HG02938 (cell line): ENCODE results near the gene VWCE.

Experiments used
- ATAC-seq: cut with Tn5 transposase; IDR thresholded peaks from one replicate; pipeline ENCODE4 v1.9.1; 2021; ENCODE audit warnings: mild to moderate bottlenecking, moderate library complexity; ENCODE audit not compliant: unreplicated experiment

Gene VWCE

DNA sequence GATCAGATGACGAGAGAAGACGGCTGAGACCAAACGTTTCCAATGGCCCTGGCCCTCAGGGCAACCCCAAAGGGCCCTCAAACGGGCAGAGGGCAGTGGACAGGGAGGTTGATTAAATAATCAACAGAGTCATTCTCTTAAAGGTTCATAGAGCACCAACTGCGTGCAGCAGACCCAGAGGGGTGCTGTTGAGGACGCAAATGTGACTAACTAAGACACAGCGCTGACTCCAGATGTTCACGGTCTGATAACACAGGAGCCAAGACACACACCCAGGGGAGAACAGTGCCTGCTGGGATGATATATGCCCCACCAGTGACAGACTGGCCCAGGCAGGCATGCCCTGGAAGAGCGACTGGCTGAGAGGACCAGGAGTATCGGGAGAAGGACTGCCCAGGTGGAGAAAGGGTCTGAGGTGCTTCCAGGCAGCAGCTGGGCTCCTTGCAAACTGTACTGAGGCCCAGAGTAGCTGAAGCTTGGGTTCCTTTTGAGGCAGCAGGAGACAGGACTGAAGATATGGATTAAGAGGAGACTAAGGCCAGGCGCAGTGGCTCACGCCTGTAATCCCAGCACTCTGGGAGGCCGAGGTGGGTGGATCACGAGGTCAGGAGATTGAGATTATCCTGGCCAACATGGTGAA lies 7.7 kb downstream of the VWCE start:
- no peak for ATAC-seq

DNA sequence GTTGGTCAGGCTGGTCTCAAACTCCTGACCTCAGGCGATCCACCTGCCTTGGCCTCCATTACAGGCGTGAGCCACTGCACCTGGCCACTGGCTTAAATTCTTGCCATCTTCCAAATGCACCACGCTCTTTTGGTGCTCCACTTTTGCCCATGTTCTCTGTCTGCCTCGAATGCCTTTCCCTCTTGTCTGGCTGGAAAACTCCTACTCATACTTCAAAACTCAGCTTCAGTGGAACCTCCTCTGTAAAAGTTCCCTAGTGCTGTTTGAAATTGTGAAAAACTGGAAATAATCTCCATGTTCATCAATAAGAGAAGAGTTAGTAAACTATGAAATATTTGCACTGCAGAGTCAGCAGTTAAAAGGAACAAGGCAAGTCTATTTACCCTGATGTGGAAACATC lies 11.5 kb downstream of the VWCE start:
- ATAC-seq: no peak

- no peak for ATAC-seq
Observed at GRCh38 chr11:61281581-61282250, 13.4 kb downstream of the VWCE start.

GRCh38 chr11:61280883-61281580 lies 14.1 kb downstream of the VWCE start:
- no peak for ATAC-seq

GRCh38 chr11:61279934-61280659 lies 15.0 kb downstream of the VWCE start:
- no peak for ATAC-seq

DNA sequence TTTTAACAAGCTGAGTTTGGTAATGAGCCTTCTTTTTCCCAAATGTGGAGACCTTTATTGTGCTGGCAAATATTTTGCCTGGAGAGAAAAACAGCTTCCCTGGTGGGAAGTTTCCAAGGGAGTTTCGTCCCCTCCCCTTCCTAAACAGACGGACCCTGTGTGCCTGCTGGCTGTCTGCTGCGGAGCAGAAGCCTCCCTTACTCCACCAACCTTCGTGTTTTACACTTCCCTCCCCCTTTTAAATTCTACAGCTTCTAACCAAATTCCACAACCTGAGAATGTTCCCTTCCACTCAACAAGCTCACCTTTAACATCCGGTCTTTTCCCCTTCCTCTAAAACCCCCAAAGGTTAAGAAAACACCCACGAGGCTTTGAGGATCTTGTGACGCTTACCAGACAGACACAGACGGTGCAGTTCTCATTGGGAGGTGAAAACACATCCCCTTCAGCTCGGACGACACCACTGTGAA lies 17.1 kb downstream of the VWCE start:
- no peak for ATAC-seq

GRCh38 chr11:61277186-61278000 lies 17.7 kb downstream of the VWCE start:
- ATAC-seq: no peak

- ATAC-seq: no peak
Observed at GRCh38 chr11:61275191-61275590, 19.9 kb downstream of the VWCE start.

GRCh38 chr11:61274084-61274483 lies 21.0 kb downstream of the VWCE start:
- no peak for ATAC-seq

DNA sequence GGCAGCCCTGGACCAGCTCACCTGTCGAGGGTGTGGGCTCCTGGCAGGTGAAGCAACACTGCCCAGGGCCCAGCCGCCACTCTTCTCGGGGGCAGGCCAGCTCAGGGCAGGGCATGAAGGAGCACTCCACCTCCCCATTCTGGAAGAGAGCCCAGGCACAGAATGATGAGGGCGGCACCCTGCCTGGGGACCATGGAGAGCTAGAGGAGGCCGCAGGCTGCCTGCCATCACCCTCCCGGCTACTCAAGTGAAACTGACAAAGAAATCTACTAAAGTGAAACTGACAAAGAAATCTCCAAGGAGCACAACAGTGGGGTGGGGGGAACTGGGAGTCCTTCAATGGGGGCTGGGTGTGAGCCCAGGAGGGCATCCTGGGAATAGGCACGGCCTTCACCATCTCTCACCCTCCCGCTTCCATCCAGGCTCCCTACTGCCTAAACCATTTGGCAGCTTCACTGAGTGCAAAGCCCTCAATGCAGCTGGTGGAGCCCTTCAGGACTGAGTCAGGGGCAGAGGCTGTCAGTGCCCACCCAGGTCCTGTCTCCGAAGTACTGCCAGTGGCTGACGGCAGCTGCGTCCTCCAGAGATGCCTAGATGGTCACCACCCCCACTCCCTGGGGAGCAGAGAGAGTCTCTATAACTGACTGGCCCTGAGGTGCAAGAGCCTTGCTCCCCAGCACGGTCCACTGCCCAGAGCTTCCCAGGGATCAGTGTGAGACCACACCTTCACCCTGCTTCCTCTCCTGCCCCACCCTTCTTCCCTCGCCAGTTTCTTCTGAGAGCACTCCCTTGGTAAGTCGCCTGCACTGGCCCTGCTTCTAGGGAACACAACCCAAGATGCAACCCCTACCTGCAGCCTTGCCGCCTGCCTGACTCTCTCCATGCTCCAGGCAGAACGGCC lies 21.7 kb downstream of the VWCE start:
- ATAC-seq: no peak

DNA sequence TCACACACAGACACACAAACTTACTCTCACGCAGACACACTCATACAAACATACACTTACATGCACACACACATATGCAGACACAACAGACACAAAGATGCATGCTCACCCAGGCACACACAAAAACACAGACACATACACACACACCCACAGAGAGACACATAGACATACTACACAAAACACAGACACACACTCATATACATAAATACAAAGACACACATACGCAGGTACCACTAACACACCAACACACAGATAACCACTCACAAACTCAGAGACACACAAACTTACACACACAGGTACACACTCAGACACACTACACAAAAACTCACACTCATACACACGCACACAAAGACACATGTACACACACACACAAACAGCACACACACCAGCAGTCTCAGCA lies 22.4 kb downstream of the VWCE start:
- ATAC-seq: no peak

GRCh38 chr11:61270354-61271076 lies 24.6 kb downstream of the VWCE start:
- no peak for ATAC-seq

DNA sequence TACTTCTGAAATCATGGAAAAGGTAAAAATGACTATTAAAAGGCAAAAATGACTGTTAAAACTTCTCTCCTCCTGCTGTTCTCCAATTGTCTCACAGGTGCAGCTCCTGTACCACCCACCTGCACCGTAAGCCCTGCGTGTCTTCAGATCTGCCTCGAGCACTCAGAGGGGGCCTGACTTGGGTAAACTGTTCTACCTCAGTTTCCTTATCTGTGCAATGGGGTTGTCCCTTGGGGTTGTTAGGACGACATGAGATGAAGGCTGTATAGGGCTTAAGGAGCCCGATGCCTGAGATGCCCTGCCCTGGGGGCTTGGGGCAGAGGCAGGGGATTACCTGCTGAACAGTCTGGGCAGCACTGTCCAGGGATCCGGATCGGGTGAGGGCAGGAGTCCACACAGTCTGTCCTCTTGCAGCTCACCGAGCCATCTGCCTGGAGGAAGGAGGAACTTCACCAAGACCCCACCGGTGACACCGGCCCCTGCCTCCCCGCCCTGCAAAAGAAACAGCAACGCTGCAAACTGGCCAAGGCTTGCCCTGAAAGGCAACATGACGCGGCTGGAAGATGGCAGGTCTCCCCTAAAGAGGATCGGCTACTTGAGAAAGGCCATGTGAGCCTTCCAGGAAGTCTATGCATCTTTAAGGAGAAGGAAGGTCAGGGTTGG lies 26.4 kb downstream of the VWCE start:
- no peak for ATAC-seq

DNA sequence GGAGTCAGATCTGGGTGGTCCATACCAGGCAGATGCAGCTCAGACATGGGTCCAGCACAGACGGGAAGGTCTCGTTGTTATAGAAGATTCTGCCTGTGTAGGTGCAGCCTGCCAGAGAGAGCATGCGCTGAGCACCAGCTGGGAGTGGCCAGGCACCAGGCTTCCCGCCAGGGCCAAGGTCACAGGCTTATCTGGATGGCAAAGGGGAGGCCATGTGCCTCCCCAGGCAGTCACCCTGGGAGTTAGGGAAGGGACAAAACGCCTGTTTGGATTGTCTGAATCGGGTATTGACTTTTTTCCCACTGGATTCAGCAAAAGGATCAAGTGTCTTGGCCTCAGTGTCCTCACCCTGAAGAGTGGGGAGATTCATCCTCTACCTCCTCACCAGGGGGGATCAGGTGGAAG lies 27.7 kb downstream of the VWCE start:
- no peak for ATAC-seq

- ATAC-seq: no peak
Observed at GRCh38 chr11:61266602-61267001, 28.5 kb downstream of the VWCE start.

- ATAC-seq: no peak
Observed at GRCh38 chr11:61265357-61265756, 29.8 kb downstream of the VWCE start.

DNA sequence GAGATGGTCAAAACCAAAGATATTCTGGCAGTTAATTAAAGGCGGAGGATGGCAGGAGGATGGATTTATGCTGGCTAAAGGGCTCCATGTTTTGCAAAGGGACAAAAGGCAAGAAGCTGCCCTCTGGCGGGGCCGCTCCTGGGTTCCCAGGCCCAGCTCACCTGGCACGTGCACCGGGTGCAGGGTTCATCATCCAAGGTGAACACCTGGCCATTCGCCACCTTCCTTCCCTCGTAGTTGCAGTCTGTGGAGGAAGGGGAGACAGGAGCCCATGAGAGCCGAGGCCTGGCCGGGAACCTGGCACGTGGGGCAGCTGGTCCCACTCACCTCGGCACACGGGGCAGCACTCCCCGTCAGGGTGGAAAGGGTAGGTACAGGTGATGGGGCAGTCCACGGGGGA lies 30.3 kb downstream of the VWCE start:
- no peak for ATAC-seq

DNA sequence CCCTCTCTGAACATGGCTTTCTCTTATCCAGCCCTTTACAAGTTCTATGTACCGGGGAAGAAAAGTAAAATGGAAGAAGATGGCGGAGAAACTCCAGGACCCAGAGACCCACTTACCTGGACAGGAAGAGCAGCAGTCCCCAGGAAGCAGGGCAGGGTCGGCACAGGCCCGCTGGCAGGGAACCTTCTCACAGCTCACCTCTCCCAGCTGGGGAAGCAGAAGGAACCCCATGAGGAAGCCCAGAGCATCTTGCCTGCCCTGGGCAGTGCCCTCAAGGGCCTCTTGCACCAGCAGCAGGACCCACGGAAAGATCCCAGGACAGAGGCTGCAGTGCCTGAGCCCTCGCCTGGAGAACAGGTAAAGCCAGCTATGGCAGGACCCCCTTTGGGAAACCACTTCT lies 30.7 kb downstream of the VWCE start:
- ATAC-seq: no peak
